Neural cell (in vitro differentiated cells): ENCODE results near the gene FGF5.

Experiments used
- CTCF ChIP-seq: fragments of 450-650 bp; IDR thresholded peaks from 2 replicates; pipeline ENCODE4 v1.5.1; 2014; ENCODE audit warnings: antibody characterized with exemption, mild to moderate bottlenecking, moderate library complexity; ENCODE audit not compliant: poor library complexity, severe bottlenecking
- EP300 ChIP-seq: fragments of 450-650 bp; conservative IDR thresholded peaks from 2 replicates; pipeline ENCODE4 v1.6.1; 2014; ENCODE audit warnings: antibody characterized with exemption, mild to moderate bottlenecking, moderate library complexity; ENCODE audit not compliant: poor library complexity, severe bottlenecking
- EZH2 ChIP-seq: fragments of 200-600, 300-800 bp; shearing (Covaris generic), sonication (generic); IDR thresholded peaks from 2 replicates; pipeline ENCODE4 v1.6.1; 2014; ENCODE audit warnings: antibody characterized with exemption, low read length, borderline replicate concordance, mild to moderate bottlenecking; ENCODE audit not compliant: insufficient read depth, poor library complexity, severe bottlenecking
- POLR2AphosphoS5 ChIP-seq: IDR thresholded peaks from 2 replicates; pipeline ENCODE4 v1.6.1; 2012

GRCh38 chr4:80239480-80240150 is 26.8 kb upstream of the FGF5 start:
- TF ChIP-seq CTCF (no peak), POLR2AphosphoS5 (no peak), EP300 (no peak), EZH2 (no peak)
